ENCODE results near the gene ARL2BP. TPM values are rescaled to one million over a fixed set of nuclear protein-coding genes. Genes with fewer than 3 reads are reported as not detected.
"Not testable (repeated sequence)": the region's sequence is repeated elsewhere in the genome, so short reads cannot be mapped to it uniquely, and the experiment has no call there.

The ARL2BP gene
- total RNA-seq, 1 donor from 2014 or later = 37.1 TPM

GRCh38 chr16:57270221-57271062, 25.4 kb downstream of the ARL2BP start:
- no peak overlapping the region for H3K9ac ChIP-seq (ENCODE audit: low read depth in 1 of 3, low read length in 3 of 3)
- H3K4me1 ChIP-seq (ENCODE audit: control insufficient read depth in 3 of 3, insufficient read depth in 3 of 3, low read length in 3 of 3) = peaks cover 0 to 2% (median 0%) of the 10 kb centered on the region in 3 donors
- H3K27me3 ChIP-seq (ENCODE audit: control insufficient read depth in 3 of 3, insufficient read depth in 3 of 3, low read length in 3 of 3) = peaks cover 0 to 3% (median 0%) of the 10 kb centered on the region in 3 donors
- no peak overlapping the region for H3K4me3 ChIP-seq (ENCODE audit: low read length in 3 of 3)
- no peaks in the 10 kb centered on the region for H3K9me3 ChIP-seq (ENCODE audit: control insufficient read depth in 3 of 3, low read length in 3 of 3)
- no peaks in the 10 kb centered on the region for H3K36me3 ChIP-seq (ENCODE audit: control insufficient read depth in 3 of 3, insufficient read depth in 3 of 3, low read length in 3 of 3)
- no peak overlapping the region for H3K27ac ChIP-seq (ENCODE audit: low read depth, low read length)

DNA sequence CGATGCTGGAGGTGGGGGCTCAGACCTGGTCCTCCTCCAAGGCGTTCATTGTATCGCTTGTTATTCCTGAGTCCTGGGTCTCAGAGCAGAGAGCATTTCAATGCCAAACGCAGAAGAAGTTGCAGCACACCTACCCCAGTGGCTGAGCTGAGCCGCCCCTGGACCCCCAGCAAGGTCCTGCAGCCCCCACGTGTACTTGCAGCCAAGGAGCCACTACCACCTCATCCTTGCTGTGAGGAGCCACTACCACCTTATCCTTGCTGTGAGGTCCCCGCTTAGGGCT, 25.9 kb downstream of the ARL2BP start:
- Histone ChIP-seq H3K9ac (ENCODE audit: low read depth in 1 of 3, low read length in 3 of 3) (no peak overlapping the region), H3K27ac (ENCODE audit: low read depth, low read length) (no peak overlapping the region), H3K4me3 (ENCODE audit: low read length in 3 of 3) (no peak overlapping the region), H3K9me3 (ENCODE audit: control insufficient read depth in 3 of 3, low read length in 3 of 3) (no peaks in the 10 kb centered on the region), H3K4me1 (ENCODE audit: control insufficient read depth in 3 of 3, insufficient read depth in 3 of 3, low read length in 3 of 3) (peaks cover 0 to 2% (median 0%) of the 10 kb centered on the region in 3 donors), H3K27me3 (ENCODE audit: control insufficient read depth in 3 of 3, insufficient read depth in 3 of 3, low read length in 3 of 3) (peaks cover 0 to 3% (median 0%) of the 10 kb centered on the region in 3 donors), H3K36me3 (ENCODE audit: control insufficient read depth in 3 of 3, insufficient read depth in 3 of 3, low read length in 3 of 3) (no peaks in the 10 kb centered on the region)

DNA sequence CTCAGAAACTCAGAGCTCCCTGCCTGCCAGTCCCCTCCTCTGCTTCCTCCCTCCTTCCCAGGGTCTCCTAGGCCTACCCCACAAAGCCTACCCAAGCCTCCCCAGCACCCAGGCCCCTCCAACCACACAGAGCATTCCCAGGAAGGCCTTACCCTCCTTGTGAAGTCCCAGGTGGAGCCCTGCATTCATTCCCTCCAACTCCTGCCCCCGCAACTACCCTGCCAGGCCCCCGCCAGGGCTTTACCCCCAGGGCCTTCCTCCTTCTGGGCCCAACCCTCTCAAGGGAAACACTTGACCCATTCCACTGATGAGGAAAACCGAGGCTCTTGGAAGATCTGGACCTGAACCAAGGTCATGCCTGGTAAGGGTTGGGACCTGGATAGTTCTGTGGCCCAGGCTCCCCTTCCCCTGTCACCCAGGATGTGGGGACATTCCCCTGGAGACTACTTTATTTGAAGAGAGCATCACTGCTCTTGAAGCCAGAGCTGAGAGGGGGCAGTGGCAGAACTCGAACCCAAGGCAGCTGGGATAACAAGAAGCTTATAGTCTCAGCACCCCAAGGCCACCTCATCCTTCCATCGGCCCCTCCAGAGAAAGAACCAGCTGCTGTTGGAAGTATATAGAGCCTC, 26.9 kb downstream of the ARL2BP start:
- H3K4me3 ChIP-seq (ENCODE audit: low read length in 3 of 3) = no peak overlapping the region
- H3K9me3 ChIP-seq (ENCODE audit: control insufficient read depth in 3 of 3, low read length in 3 of 3) = no peaks in the 10 kb centered on the region
- H3K9ac ChIP-seq (ENCODE audit: low read depth in 1 of 3, low read length in 3 of 3) = no peak overlapping the region
- no peak overlapping the region for H3K27ac ChIP-seq (ENCODE audit: low read depth, low read length)
- H3K27me3 ChIP-seq (ENCODE audit: control insufficient read depth in 3 of 3, insufficient read depth in 3 of 3, low read length in 3 of 3) = peaks cover 0 to 3% (median 0%) of the 10 kb centered on the region in 3 donors
- no peaks in the 10 kb centered on the region for H3K36me3 ChIP-seq (ENCODE audit: control insufficient read depth in 3 of 3, insufficient read depth in 3 of 3, low read length in 3 of 3)
- H3K4me1 ChIP-seq (ENCODE audit: control insufficient read depth in 3 of 3, insufficient read depth in 3 of 3, low read length in 3 of 3) = peaks cover 0 to 6% (median 0%) of the 10 kb centered on the region in 3 donors

GRCh38 chr16:57273359-57273758, 28.3 kb downstream of the ARL2BP start:
- Histone ChIP-seq H3K4me1 (ENCODE audit: control insufficient read depth in 3 of 3, insufficient read depth in 3 of 3, low read length in 3 of 3) (peaks cover 0 to 3% (median 0%) of the 10 kb centered on the region in 3 donors), H3K27ac (ENCODE audit: low read depth, low read length) (no peak overlapping the region), H3K9me3 (ENCODE audit: control insufficient read depth in 3 of 3, low read length in 3 of 3) (no peaks in the 10 kb centered on the region), H3K27me3 (ENCODE audit: control insufficient read depth in 3 of 3, insufficient read depth in 3 of 3, low read length in 3 of 3) (peaks cover 0 to 3% (median 0%) of the 10 kb centered on the region in 3 donors), H3K9ac (ENCODE audit: low read depth in 1 of 3, low read length in 3 of 3) (no peak overlapping the region), H3K4me3 (ENCODE audit: low read length in 3 of 3) (no peak overlapping the region), H3K36me3 (ENCODE audit: control insufficient read depth in 3 of 3, insufficient read depth in 3 of 3, low read length in 3 of 3) (no peaks in the 10 kb centered on the region)

DNA sequence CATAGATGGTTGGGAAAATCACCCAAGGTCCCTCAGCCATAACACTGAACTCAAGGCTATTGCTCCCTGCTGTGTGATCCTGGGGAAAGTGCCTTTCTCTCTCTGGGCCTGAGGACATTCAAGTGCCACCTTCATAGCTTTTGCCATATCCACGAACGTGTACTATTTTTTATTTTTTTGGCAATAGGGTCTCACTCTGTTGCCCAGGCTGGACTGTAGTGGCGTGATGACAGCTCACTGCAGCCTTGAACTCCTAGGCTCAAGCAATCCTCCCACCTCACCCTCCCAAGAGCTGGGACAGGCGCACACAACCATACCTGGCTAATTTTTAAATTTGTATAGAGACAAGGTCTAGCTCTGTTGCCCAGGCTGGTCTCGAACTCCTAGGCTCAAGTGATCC, 28.8 kb downstream of the ARL2BP start:
- no peaks in the 10 kb centered on the region for H3K36me3 ChIP-seq (ENCODE audit: control insufficient read depth in 3 of 3, insufficient read depth in 3 of 3, low read length in 3 of 3)
- no peaks in the 10 kb centered on the region for H3K9me3 ChIP-seq (ENCODE audit: control insufficient read depth in 3 of 3, low read length in 3 of 3)
- peaks cover 0 to 3% (median 0%) of the 10 kb centered on the region in 3 donors for H3K4me1 ChIP-seq (ENCODE audit: control insufficient read depth in 3 of 3, insufficient read depth in 3 of 3, low read length in 3 of 3)
- H3K9ac ChIP-seq (ENCODE audit: low read depth in 1 of 3, low read length in 3 of 3) = no peak overlapping the region
- H3K27me3 ChIP-seq (ENCODE audit: control insufficient read depth in 3 of 3, insufficient read depth in 3 of 3, low read length in 3 of 3) = peaks cover 0 to 3% (median 0%) of the 10 kb centered on the region in 3 donors
- no peak overlapping the region for H3K4me3 ChIP-seq (ENCODE audit: low read length in 3 of 3)
- H3K27ac ChIP-seq (ENCODE audit: low read depth, low read length) = no peak overlapping the region

DNA sequence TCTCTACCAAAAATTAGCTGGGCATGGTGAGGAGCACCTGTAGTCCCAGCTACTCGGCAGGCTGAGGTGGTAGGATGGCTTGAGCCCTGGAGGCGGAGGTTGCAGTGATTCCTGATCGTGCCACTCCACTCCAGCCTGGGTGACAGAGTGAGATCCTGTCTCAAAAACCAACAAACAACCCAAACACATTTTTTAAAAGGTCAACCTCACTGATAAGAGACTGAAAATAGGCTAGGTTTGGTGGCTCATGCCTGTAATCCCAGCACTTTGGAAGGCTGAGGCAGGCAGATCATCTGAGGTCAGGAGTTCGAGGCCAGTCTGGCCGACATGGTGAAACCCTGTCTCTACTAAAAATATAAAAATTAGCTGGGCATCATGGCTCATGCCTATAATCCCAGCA, 30.9 kb downstream of the ARL2BP start:
- not testable (repeated sequence) for H3K27ac ChIP-seq (ENCODE audit: low read depth, low read length); H3K27me3 ChIP-seq (ENCODE audit: control insufficient read depth in 3 of 3, insufficient read depth in 3 of 3, low read length in 3 of 3); H3K9ac ChIP-seq (ENCODE audit: low read depth in 1 of 3, low read length in 3 of 3); H3K4me1 ChIP-seq (ENCODE audit: control insufficient read depth in 3 of 3, insufficient read depth in 3 of 3, low read length in 3 of 3); H3K9me3 ChIP-seq (ENCODE audit: control insufficient read depth in 3 of 3, low read length in 3 of 3); H3K4me3 ChIP-seq (ENCODE audit: low read length in 3 of 3); H3K36me3 ChIP-seq (ENCODE audit: control insufficient read depth in 3 of 3, insufficient read depth in 3 of 3, low read length in 3 of 3)

DNA sequence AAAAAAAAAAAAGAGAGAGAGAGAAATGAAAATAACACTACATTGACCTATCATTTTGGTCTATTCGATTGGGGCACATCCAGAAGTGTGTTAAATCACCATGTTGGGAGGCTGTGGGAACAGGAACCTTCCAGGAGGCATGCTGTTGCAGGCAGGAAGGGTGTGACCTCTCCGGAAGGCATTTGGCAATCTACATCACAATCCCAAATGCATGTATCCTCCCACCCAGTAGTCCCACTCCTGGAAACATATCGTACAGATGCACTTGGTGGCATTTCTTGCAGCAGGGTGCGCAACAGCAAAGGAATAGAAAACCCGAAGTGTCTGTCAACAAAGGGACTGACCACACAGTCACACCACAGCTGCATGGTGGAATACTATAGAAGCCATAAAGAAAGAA, 31.5 kb downstream of the ARL2BP start:
- H3K36me3 ChIP-seq (ENCODE audit: control insufficient read depth in 3 of 3, insufficient read depth in 3 of 3, low read length in 3 of 3) = no peaks in the 10 kb centered on the region
- H3K9ac ChIP-seq (ENCODE audit: low read depth in 1 of 3, low read length in 3 of 3) = no peak overlapping the region
- H3K27me3 ChIP-seq (ENCODE audit: control insufficient read depth in 3 of 3, insufficient read depth in 3 of 3, low read length in 3 of 3) = no peaks in the 10 kb centered on the region
- H3K9me3 ChIP-seq (ENCODE audit: control insufficient read depth in 3 of 3, low read length in 3 of 3) = no peaks in the 10 kb centered on the region
- no peak overlapping the region for H3K4me3 ChIP-seq (ENCODE audit: low read length in 3 of 3)
- H3K4me1 ChIP-seq (ENCODE audit: control insufficient read depth in 3 of 3, insufficient read depth in 3 of 3, low read length in 3 of 3) = peaks cover 0 to 5% (median 0%) of the 10 kb centered on the region in 3 donors
- H3K27ac ChIP-seq (ENCODE audit: low read depth, low read length) = no peak overlapping the region

- Histone ChIP-seq H3K9ac (ENCODE audit: low read depth in 1 of 3, low read length in 3 of 3) (no peak overlapping the region), H3K4me1 (ENCODE audit: control insufficient read depth in 3 of 3, insufficient read depth in 3 of 3, low read length in 3 of 3) (peaks cover 0 to 5% (median 0%) of the 10 kb centered on the region in 3 donors), H3K9me3 (ENCODE audit: control insufficient read depth in 3 of 3, low read length in 3 of 3) (no peaks in the 10 kb centered on the region), H3K36me3 (ENCODE audit: control insufficient read depth in 3 of 3, insufficient read depth in 3 of 3, low read length in 3 of 3) (no peaks in the 10 kb centered on the region), H3K4me3 (ENCODE audit: low read length in 3 of 3) (no peak overlapping the region), H3K27ac (ENCODE audit: low read depth, low read length) (no peak overlapping the region), H3K27me3 (ENCODE audit: control insufficient read depth in 3 of 3, insufficient read depth in 3 of 3, low read length in 3 of 3) (peaks cover under 1 to 5% (median 3%) of the 10 kb centered on the region in 3 donors)
Observed at GRCh38 chr16:57277586-57277985, 32.5 kb downstream of the ARL2BP start.

DNA sequence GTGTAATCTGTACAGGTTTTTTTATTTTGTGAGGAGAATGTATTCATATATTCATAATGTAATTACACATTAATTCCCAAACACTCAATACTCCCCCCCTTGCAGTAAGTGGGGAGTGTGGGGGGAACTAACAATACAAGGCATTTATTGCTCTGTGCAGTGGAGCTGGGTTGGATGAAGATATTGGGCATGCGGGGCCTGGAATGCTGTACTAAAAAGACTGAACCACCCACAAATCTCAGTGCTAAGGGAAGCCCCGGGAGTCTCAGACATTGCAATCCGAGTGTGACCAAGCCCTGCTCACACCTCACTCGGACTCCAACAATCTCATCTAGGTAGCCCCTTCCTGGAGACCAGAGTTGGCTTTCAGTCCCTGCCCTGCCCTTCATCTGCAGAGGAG, 33.4 kb downstream of the ARL2BP start:
- H3K4me3 ChIP-seq (ENCODE audit: low read length in 3 of 3) = no peak overlapping the region
- H3K4me1 ChIP-seq (ENCODE audit: control insufficient read depth in 3 of 3, insufficient read depth in 3 of 3, low read length in 3 of 3) = peaks cover 0 to 5% (median 0%) of the 10 kb centered on the region in 3 donors
- no peak overlapping the region for H3K27ac ChIP-seq (ENCODE audit: low read depth, low read length)
- H3K36me3 ChIP-seq (ENCODE audit: control insufficient read depth in 3 of 3, insufficient read depth in 3 of 3, low read length in 3 of 3) = no peaks in the 10 kb centered on the region
- peaks cover 8 to 12% (median 9%) of the 10 kb centered on the region in 3 donors for H3K27me3 ChIP-seq (ENCODE audit: control insufficient read depth in 3 of 3, insufficient read depth in 3 of 3, low read length in 3 of 3)
- H3K9ac ChIP-seq (ENCODE audit: low read depth in 1 of 3, low read length in 3 of 3) = no peak overlapping the region
- no peaks in the 10 kb centered on the region for H3K9me3 ChIP-seq (ENCODE audit: control insufficient read depth in 3 of 3, low read length in 3 of 3)
